Stimulated activated CD4-positive, alpha-beta T cell treated with anti-CD3 and anti-CD28 coated beads, Interleukin-4, amount 100 ng/mL, for 4 hours (primary cell): ENCODE results near the gene KCTD16.

Source experiments
- DNase-seq, 2 experiments: peaks; one replicate each; pipeline ENCODE4 v3.0.0-alpha.2; 2020

Gene KCTD16

GRCh38 chr5:144469106-144469505 lies 298.4 kb downstream of the KCTD16 start:
- no peak for DNase-seq

GRCh38 chr5:144472221-144472620 lies 301.5 kb downstream of the KCTD16 start:
- DNase-seq = no peak

- no peak for DNase-seq
These were observed 303.0 kb downstream of the KCTD16 start for GRCh38 chr5:144473650-144474049.

- no peak for DNase-seq
These were observed 307.9 kb downstream of the KCTD16 start for GRCh38 chr5:144478565-144478964.

GRCh38 chr5:144481861-144482260 lies 311.2 kb downstream of the KCTD16 start:
- no peak for DNase-seq

GRCh38 chr5:144484124-144484897 lies 313.6 kb downstream of the KCTD16 start:
- DNase-seq = no peak

- no peak for DNase-seq
These were observed 314.9 kb downstream of the KCTD16 start for GRCh38 chr5:144485540-144485939.

GRCh38 chr5:144487207-144487606 lies 316.5 kb downstream of the KCTD16 start:
- DNase-seq = no peak

- no peak for DNase-seq
These were observed 317.1 kb downstream of the KCTD16 start for GRCh38 chr5:144487761-144488160.

- no peak for DNase-seq
These were observed 332.4 kb downstream of the KCTD16 start for GRCh38 chr5:144503123-144503522.

GRCh38 chr5:144504929-144505577 lies 334.4 kb downstream of the KCTD16 start:
- DNase-seq = no peak

- DNase-seq = no peak
These were observed 340.3 kb downstream of the KCTD16 start for GRCh38 chr5:144510845-144511579.

GRCh38 chr5:144511580-144512072 lies 341.0 kb downstream of the KCTD16 start:
- DNase-seq = no peak

GRCh38 chr5:144522698-144523097 lies 352.0 kb downstream of the KCTD16 start:
- DNase-seq = no peak

- DNase-seq = no peak
These were observed 354.3 kb downstream of the KCTD16 start for GRCh38 chr5:144525000-144525399.

GRCh38 chr5:144531188-144531587 lies 360.5 kb downstream of the KCTD16 start:
- DNase-seq = no peak
